Neutrophil (primary cell): ENCODE data around the gene RTEL1.

Source experiments
- H3K27ac ChIP-seq: fragments of 200-600 bp; sonication (generic); 2 replicates; pipeline ENCODE4 v1.5.1; 2016; ENCODE audit warnings: mild to moderate bottlenecking, moderate library complexity
- H3K27me3 ChIP-seq: fragments of 200-600 bp; sonication (generic); 2 replicates; pipeline ENCODE4 v1.6.0; 2016; ENCODE audit warnings: mild to moderate bottlenecking
- H3K36me3 ChIP-seq: fragments of 200-600 bp; sonication (generic); 2 replicates; pipeline ENCODE4 v1.5.1; 2017
- H3K4me1 ChIP-seq, 2 experiments: fragments of 200-600 bp in 1 of 2; sonication (generic) in 1 of 2; 1 replicate in 1 of 2; 2 replicates in 1 of 2; pipeline versions ENCODE4 v1.5.1 to v1.6.1; 2013 to 2016; ENCODE audit warnings: low read depth in 1 of 2, low read length in 1 of 2, mild to moderate bottlenecking in 1 of 2, moderate library complexity in 1 of 2; ENCODE audit not compliant: control insufficient read depth in 1 of 2, insufficient read depth in 1 of 2
- H3K4me3 ChIP-seq, 2 experiments: fragments of 200-600 bp in 1 of 2; sonication (generic) in 1 of 2; 1 replicate in 1 of 2; 2 replicates in 1 of 2; pipeline ENCODE4 v1.5.1; 2013 to 2016; ENCODE audit warnings: low read depth in 1 of 2, low read length in 1 of 2, mild to moderate bottlenecking in 1 of 2, moderate library complexity in 1 of 2
- H3K9me3 ChIP-seq: fragments of 200-600 bp; sonication (generic); 2 replicates; pipeline ENCODE4 v1.5.1; 2016
- TF ChIP-seq, protein P1 (sequence below): fragments of 200-600 bp; sonication (generic); IDR thresholded peaks from 2 replicates; pipeline ENCODE4 v1.5.1; 2016; ENCODE audit warnings: antibody characterized with exemption

RTEL1 gene

GRCh38 chr20:63661959-63662812, 4.1 kb downstream of the RTEL1 start:
- H3K27me3 ChIP-seq, result no peaks in the 10 kb centered on the region
- peaks cover 25 to 28% of the 10 kb centered on the region in 2 experiments for H3K4me1 ChIP-seq
- peaks cover 23% of the 10 kb centered on the region for H3K36me3 ChIP-seq
- TF ChIP-seq, protein P1, sequence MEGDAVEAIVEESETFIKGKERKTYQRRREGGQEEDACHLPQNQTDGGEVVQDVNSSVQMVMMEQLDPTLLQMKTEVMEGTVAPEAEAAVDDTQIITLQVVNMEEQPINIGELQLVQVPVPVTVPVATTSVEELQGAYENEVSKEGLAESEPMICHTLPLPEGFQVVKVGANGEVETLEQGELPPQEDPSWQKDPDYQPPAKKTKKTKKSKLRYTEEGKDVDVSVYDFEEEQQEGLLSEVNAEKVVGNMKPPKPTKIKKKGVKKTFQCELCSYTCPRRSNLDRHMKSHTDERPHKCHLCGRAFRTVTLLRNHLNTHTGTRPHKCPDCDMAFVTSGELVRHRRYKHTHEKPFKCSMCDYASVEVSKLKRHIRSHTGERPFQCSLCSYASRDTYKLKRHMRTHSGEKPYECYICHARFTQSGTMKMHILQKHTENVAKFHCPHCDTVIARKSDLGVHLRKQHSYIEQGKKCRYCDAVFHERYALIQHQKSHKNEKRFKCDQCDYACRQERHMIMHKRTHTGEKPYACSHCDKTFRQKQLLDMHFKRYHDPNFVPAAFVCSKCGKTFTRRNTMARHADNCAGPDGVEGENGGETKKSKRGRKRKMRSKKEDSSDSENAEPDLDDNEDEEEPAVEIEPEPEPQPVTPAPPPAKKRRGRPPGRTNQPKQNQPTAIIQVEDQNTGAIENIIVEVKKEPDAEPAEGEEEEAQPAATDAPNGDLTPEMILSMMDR, result no peak
- no peaks in the 10 kb centered on the region for H3K9me3 ChIP-seq
- H3K4me3 ChIP-seq, result no peak overlapping the region
- H3K27ac ChIP-seq, result no peak overlapping the region

DNA sequence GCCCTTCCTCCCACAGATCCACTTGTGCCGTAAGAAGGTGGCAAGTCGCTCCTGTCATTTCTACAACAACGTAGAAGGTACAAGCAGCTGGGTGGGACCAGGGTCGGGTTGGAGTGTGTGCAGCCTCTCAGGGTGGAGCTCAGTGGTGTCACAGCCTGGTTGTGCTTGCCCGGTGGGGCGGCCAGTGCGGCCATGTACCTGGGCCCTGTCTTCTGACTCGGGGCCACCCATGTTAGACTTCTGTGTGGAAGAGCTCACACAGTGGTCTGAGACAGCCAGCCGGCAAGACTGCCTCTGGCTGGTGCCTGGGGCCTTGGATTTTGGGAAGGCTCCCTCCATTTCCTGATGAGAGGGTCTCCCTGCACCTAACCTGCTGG, 4.7 kb downstream of the RTEL1 start:
- H3K27me3 ChIP-seq, result no peaks in the 10 kb centered on the region
- H3K9me3 ChIP-seq, result no peaks in the 10 kb centered on the region
- peaks cover 19 to 22% of the 10 kb centered on the region in 2 experiments for H3K4me1 ChIP-seq
- no peak overlapping the region for H3K27ac ChIP-seq
- TF ChIP-seq, protein P1, result no peak
- no peak overlapping the region for H3K4me3 ChIP-seq
- peaks cover 29% of the 10 kb centered on the region for H3K36me3 ChIP-seq

DNA sequence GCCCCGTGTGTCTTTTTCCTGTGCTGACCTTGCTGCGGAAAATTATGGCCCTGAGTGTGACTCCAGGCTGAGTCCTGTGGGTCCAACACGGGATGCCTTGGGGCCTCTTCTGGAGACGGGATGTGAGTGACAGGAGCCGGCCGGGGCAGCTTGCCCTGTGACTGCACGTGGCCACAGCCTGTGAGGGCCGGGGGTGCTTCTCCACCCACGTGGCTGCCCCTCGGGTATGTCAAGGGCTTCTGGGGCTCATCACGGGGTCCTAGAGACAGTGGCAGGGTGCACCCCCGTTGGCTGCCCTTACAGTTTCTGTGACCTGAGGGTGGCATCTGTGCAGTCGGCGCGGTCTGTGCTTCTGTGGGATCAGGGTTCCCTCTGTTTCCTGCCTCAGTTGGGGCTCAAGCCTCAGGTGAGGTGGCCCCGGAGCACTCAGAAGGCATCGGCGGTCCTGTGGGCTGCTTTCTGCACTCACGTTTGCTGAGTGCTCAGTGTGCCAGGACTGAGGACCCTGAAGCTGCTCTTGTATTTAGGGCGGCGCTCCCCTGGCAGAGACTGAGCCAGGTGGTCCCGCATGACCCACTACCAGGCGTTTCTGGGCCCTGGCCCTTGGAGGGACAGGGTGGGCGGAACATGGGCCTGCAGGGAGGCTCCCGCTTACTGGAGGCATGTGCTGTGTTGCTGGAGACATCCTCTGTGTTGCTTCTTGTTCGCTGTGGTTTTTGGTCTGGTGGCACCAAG, 5.4 kb downstream of the RTEL1 start:
- H3K9me3 ChIP-seq, result no peaks in the 10 kb centered on the region
- H3K36me3 ChIP-seq, result peaks cover 36% of the 10 kb centered on the region
- H3K27me3 ChIP-seq, result no peaks in the 10 kb centered on the region
- no peak overlapping the region for H3K27ac ChIP-seq
- H3K4me3 ChIP-seq, result no peak overlapping the region
- TF ChIP-seq, protein P1, result no peak
- peaks cover 16 to 18% of the 10 kb centered on the region in 2 experiments for H3K4me1 ChIP-seq

DNA sequence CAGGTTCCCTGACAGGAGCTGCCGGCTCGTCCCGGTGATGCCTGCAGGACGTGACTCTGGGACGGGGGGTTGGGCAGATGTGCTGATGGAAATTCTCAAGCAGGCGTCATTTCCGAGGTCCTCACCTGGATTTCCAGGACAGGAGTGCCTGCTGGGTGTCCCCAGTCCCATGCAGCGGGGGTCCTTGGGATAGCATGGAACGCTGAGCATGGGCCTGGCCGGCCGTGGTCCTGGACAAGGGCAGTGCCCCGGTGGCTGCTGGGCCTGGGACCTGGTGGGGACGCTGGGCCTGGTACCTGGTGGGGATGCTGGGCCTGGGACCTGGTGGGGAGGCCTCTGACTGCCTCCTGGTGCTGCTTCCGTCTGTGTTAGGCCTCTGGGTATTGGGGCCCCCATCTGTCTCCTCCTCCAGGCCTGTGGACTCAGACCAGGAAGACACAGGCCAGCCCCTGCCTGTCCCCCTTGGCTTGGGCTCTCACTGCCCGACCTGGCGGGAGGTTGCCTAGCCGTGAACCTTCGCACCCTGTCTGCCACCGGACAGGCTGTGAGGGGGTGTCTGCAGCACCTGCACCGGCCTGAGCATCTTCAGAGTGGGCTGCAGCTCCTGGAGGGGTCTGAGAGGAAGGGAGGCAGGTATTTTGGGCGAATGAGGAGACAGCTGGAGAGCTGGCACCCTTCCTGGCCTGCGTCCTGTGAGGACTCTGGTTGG, 6.2 kb downstream of the RTEL1 start:
- no peaks in the 10 kb centered on the region for H3K27me3 ChIP-seq
- peaks cover 8 to 10% of the 10 kb centered on the region in 2 experiments for H3K4me1 ChIP-seq
- H3K4me3 ChIP-seq, result no peak overlapping the region
- H3K27ac ChIP-seq, result no peak overlapping the region
- TF ChIP-seq, protein P1, result no peak
- no peaks in the 10 kb centered on the region for H3K9me3 ChIP-seq
- H3K36me3 ChIP-seq, result peaks cover 42% of the 10 kb centered on the region

GRCh38 chr20:63664861-63665594, 6.9 kb downstream of the RTEL1 start:
- peaks cover 7 to 8% of the 10 kb centered on the region in 2 experiments for H3K4me1 ChIP-seq
- peaks cover 42% of the 10 kb centered on the region for H3K36me3 ChIP-seq
- H3K27ac ChIP-seq, result no peak overlapping the region
- TF ChIP-seq, protein P1, result no peak
- no peak overlapping the region for H3K4me3 ChIP-seq
- no peaks in the 10 kb centered on the region for H3K9me3 ChIP-seq
- H3K27me3 ChIP-seq, result no peaks in the 10 kb centered on the region
